ENCODE measurements around the gene PDK3.

The PDK3 gene

DNA sequence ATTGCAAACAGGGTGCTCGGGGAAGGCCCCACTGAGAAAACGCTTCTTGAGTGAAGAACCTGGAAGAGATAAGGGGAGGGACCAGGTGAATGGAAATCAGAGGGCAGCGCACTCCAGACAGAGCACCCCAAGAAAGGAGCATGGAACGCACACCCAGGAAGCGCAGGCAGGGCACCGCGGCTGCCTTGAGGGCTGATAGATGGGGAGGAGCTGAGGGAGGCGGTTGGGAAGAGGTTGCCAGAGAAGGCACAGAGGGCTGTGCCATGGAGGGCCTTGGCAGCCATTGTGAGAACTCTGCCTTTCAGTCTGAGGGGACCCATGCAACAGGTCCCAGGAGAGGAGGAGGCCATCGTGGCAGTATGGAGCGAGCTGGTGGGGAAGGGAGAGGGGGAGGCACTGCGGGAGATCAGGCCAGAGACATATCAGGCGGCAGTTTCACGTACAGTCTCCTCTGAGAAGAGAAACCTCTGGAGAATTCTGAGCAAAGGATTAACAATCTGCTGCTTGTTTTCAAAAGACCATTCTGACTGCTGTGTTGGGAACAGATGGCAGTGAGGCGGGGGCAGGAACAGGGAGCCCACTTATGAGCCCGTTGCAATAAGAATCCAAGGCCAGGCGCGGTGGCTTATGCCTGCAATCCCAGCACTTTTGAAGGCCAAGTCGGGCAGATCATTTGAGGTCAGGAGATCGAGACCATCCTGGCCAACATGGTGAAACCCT lies 98.4 kb downstream of the PDK3 start:
- no peak for DNase-seq

DNA sequence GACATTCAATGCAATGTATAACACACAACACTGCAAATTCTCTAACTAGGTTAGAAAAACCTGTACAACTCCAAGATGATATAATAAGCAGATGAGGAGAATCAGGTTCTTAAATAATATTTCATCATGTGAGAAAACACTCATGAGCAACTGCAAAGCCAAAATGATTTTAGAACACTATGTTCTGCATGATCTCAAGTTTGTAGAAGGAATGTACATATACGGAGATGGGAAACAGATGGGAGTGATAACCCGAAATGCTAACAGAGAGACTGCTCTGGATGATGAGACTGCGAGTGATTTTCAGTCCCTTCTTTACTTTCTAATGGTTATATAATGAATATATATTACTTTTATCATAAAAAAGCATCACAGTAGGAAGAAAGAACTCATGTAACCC lies 101.2 kb downstream of the PDK3 start:
- DNase-seq, result no peak

GRCh38 chrX:24567169-24567568 lies 102.1 kb downstream of the PDK3 start:
- no peak for DNase-seq

GRCh38 chrX:24574743-24575142 lies 109.7 kb downstream of the PDK3 start:
- DNase-seq, result no peak

- DNase-seq, result no peak
These were observed 110.4 kb downstream of the PDK3 start for GRCh38 chrX:24575496-24575895.

- no peak for DNase-seq
These were observed 112.0 kb downstream of the PDK3 start for GRCh38 chrX:24577091-24577490.
